Measurements from ENCODE around the gene C1QC. TPM values are rescaled to one million over a fixed set of nuclear protein-coding genes. Genes with fewer than 3 reads are reported as not detected.

C1QC gene
- total and polyA plus RNA-seq, 4 experiments from 2014 or later = 3.3 to 3.8 TPM; not detected in 2

DNA sequence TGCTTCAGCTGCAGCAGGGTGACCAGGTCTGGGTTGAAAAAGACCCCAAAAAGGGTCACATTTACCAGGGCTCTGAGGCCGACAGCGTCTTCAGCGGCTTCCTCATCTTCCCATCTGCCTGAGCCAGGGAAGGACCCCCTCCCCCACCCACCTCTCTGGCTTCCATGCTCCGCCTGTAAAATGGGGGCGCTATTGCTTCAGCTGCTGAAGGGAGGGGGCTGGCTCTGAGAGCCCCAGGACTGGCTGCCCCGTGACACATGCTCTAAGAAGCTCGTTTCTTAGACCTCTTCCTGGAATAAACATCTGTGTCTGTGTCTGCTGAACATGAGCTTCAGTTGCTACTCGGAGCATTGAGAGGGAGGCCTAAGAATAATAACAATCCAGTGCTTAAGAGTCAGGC is 4.1 kb upstream of the C1QC start:
- Mint-ChIP-seq H3K36me3 (no peaks in the 10 kb centered on the region), H3K4me1 (no peaks in the 10 kb centered on the region), H3K27me3 (peaks cover 12 to 23% of the 10 kb centered on the region in 2 donors), H3K4me3 (no peak overlapping the region), H3K9me3 (no peaks in the 10 kb centered on the region), H3K27ac (no peak overlapping the region)
- Histone ChIP-seq H3K4me1 (ENCODE audit: insufficient read depth, low read length) (peaks cover 5% of the 10 kb centered on the region), H3K4me3 (ENCODE audit: low read length in 2 of 2) (no peak overlapping the region), H3K27me3 (ENCODE audit: insufficient read depth, low read length) (peaks cover 5% of the 10 kb centered on the region), H3K36me3 (ENCODE audit: insufficient read depth, low read length) (no peaks in the 10 kb centered on the region), H3K27ac (ENCODE audit: low read depth, low read length) (no peak overlapping the region), H3K9me3 (ENCODE audit: control insufficient read depth in 1 of 2, low read length in 2 of 2) (no peaks in the 10 kb centered on the region)
- CTCF ChIA-PET (ENCODE audit: partially characterized antibody) = interaction anchor here (0.7 kb wide), 1 partner anchor 225 kb away, joined by 3 read pairs; no protein-coding TSS in a partner anchor
- intact Hi-C loops (cut with micrococcal nuclease) = no loop called here
- POLR2A ChIA-PET (ENCODE audit: partially characterized antibody) = no interaction called here
- no peak for DNase-seq

DNA sequence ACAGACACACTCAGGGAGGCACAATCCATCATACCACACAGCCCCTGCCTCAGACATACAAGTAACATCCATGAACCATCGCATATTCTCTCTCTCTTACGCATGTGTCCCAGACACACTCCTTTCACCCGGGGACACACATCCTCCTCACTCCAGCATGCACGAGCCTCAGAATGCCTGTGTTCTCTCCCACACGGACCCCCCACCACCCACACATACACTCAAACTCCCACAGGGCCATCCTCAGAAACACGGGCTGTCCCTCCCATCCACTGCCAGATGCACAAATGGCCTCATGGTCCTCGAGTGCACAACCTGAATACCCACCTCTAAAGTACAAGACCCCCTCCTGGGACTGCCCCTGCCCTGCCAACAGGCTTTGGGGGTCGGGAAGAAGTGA is 2.2 kb upstream of the C1QC start:
- Histone ChIP-seq H3K36me3 (ENCODE audit: insufficient read depth, low read length) (no peaks in the 10 kb centered on the region), H3K4me1 (ENCODE audit: insufficient read depth, low read length) (peaks cover 5% of the 10 kb centered on the region), H3K9me3 (ENCODE audit: control insufficient read depth in 1 of 2, low read length in 2 of 2) (no peaks in the 10 kb centered on the region), H3K4me3 (ENCODE audit: low read length in 2 of 2) (no peak overlapping the region), H3K27me3 (ENCODE audit: insufficient read depth, low read length) (peaks cover 5% of the 10 kb centered on the region), H3K27ac (ENCODE audit: low read depth, low read length) (no peak overlapping the region)
- H3K27ac Mint-ChIP-seq = no peak overlapping the region
- H3K27me3 Mint-ChIP-seq = peaks cover 8 to 26% of the 10 kb centered on the region in 2 donors
- no peak for DNase-seq
- no peaks in the 10 kb centered on the region for H3K36me3 Mint-ChIP-seq
- CTCF ChIA-PET (ENCODE audit: partially characterized antibody) = interaction anchor here (0.6 to 2.5 kb wide), 6 partner anchors 8 to 578 kb away, joined by 3 to 9 read pairs (median 4); no protein-coding TSS in a partner anchor
- POLR2A ChIA-PET (ENCODE audit: partially characterized antibody) = no interaction called here
- H3K4me1 Mint-ChIP-seq = no peaks in the 10 kb centered on the region
- intact Hi-C loops (cut with micrococcal nuclease) = loop anchor here (5.0 kb wide), 1 partner anchor 509 kb away; no protein-coding TSS in a partner anchor
- H3K9me3 Mint-ChIP-seq = no peaks in the 10 kb centered on the region
- H3K4me3 Mint-ChIP-seq = no peak overlapping the region

DNA sequence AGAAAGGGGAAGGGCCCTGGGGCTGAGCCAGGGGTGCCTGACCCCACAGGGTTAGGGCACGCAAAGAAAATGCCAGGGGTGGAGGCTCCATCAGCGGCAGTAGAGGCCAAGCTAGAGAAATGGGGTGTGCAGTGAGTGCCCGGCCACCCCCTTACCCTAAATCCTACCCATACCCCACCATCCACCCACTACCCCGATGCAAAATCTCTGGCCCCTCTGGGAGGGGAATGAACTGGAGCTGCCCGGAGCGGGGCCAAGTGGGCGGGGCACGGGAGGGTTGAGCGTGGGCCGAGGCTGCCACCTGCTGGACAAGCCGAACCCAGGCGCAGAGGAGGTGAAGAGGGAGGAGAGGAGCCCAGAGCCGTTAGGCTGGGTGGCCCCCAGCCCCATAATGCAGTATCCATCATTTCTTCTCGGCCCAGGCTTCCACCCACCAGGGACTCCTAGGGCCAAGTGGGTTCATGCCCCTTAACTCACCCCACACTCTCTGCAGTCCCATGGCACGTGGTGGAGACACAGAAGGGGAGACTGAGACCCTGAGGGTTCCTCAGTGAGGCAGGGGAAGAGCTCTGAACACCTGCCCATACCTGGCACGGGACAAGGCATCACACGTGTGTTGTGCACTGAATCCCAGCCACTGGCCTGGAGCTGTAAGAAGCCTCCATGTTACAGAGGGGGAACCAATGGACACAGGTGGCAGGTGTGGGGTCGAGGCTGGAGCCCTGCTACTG is 1.4 kb upstream of the C1QC start:
- Mint-ChIP-seq H3K4me1 (no peaks in the 10 kb centered on the region), H3K36me3 (no peaks in the 10 kb centered on the region), H3K4me3 (no peak overlapping the region), H3K27me3 (peaks cover 6 to 21% of the 10 kb centered on the region in 2 donors), H3K27ac (peak overlapping the region in 1 of 7 donors; percentile 62), H3K9me3 (no peaks in the 10 kb centered on the region)
- Histone ChIP-seq H3K27me3 (ENCODE audit: insufficient read depth, low read length) (peaks cover 5% of the 10 kb centered on the region), H3K9me3 (ENCODE audit: control insufficient read depth in 1 of 2, low read length in 2 of 2) (no peaks in the 10 kb centered on the region), H3K27ac (ENCODE audit: low read depth, low read length) (no peak overlapping the region), H3K36me3 (ENCODE audit: insufficient read depth, low read length) (no peaks in the 10 kb centered on the region), H3K4me3 (ENCODE audit: low read length in 2 of 2) (no peak overlapping the region), H3K4me1 (ENCODE audit: insufficient read depth, low read length) (peaks cover 5% of the 10 kb centered on the region)
- ChIA-PET POLR2A (ENCODE audit: partially characterized antibody) (no interaction called here), CTCF (ENCODE audit: partially characterized antibody) (interaction anchor here (0.6 to 2.5 kb wide), 9 partner anchors 9 to 579 kb away, joined by 3 to 9 read pairs (median 3); no protein-coding TSS in a partner anchor)
- DNase-seq = peak; percentile 44 to 62 (median 48)
- intact Hi-C loops (cut with micrococcal nuclease) = loop anchor here (5.0 kb wide), 1 partner anchor 510 kb away; no protein-coding TSS in a partner anchor

DNA sequence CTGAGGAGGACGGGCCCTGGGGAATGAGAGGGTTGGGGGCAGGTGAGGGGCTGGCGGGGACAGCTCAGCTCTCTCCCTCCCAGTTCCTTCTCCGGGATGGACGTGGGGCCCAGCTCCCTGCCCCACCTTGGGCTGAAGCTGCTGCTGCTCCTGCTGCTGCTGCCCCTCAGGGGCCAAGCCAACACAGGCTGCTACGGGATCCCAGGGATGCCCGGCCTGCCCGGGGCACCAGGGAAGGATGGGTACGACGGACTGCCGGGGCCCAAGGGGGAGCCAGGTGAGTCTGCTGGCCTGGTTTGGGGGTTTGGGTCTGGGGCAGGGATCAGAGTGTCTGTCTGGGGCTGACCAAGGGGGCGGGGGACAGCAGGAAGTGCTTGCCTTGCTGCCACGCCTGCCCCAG is 495 bp downstream of the C1QC start:
- H3K27me3 Mint-ChIP-seq = peaks cover 7 to 16% of the 10 kb centered on the region in 2 donors
- intact Hi-C loops (cut with micrococcal nuclease) = loop anchor here (5.0 kb wide), 1 partner anchor 512 kb away; no protein-coding TSS in a partner anchor

DNA sequence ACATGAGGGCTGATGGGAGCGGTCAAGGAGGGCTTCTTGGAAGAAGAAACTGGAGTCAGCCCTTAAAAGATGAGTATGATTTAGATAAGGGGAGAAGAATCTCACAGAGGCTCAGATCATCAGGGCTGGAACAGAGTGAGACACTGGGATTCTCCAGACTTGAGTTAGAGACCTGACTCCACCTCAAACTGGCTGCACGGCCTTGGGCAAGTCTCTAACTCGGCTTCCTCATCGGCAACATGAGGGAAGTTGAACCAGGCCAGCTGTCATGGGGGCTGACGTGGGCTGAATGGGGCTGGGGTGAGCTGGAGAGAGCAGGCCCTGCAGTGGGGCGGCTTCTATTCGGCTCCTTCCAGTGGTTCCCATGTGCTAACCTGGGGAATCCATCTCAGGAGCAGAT is 2.5 kb downstream of the C1QC start:
- Histone ChIP-seq H3K36me3 (ENCODE audit: insufficient read depth, low read length) (no peaks in the 10 kb centered on the region), H3K4me3 (ENCODE audit: low read length in 2 of 2) (no peak overlapping the region), H3K27me3 (ENCODE audit: insufficient read depth, low read length) (peaks cover 5% of the 10 kb centered on the region), H3K9me3 (ENCODE audit: control insufficient read depth in 1 of 2, low read length in 2 of 2) (no peaks in the 10 kb centered on the region), H3K4me1 (ENCODE audit: insufficient read depth, low read length) (peaks cover 5% of the 10 kb centered on the region), H3K27ac (ENCODE audit: low read depth, low read length) (no peak overlapping the region)
- ChIA-PET CTCF (ENCODE audit: partially characterized antibody) (interaction anchor here (1.2 kb wide), 1 partner anchor 515 kb away, joined by 3 read pairs; no protein-coding TSS in a partner anchor), POLR2A (ENCODE audit: partially characterized antibody) (no interaction called here)
- no peak overlapping the region for H3K4me3 Mint-ChIP-seq
- no peaks in the 10 kb centered on the region for H3K36me3 Mint-ChIP-seq
- intact Hi-C loops (cut with micrococcal nuclease) = no loop called here
- peak overlapping the region in 1 of 7 donors; percentile 10 for H3K27ac Mint-ChIP-seq
- DNase-seq = no peak
- H3K4me1 Mint-ChIP-seq = no peaks in the 10 kb centered on the region
- no peaks in the 10 kb centered on the region for H3K9me3 Mint-ChIP-seq
- H3K27me3 Mint-ChIP-seq = peaks cover 6 to 17% of the 10 kb centered on the region in 2 donors

More for the DNA sequence above, 495 bp downstream of the C1QC start:
- H3K4me3 ChIP-seq (ENCODE audit: low read length in 2 of 2) = no peak overlapping the region
- Mint-ChIP-seq H3K4me3 (no peak overlapping the region), H3K36me3 (no peaks in the 10 kb centered on the region), H3K9me3 (no peaks in the 10 kb centered on the region), H3K27ac (no peak overlapping the region), H3K4me1 (no peaks in the 10 kb centered on the region)
- H3K36me3 ChIP-seq (ENCODE audit: insufficient read depth, low read length) = no peaks in the 10 kb centered on the region
- ChIA-PET CTCF (ENCODE audit: partially characterized antibody) (no interaction called here), POLR2A (ENCODE audit: partially characterized antibody) (no interaction called here)
- DNase-seq = no peak
- peaks cover 5% of the 10 kb centered on the region for H3K27me3 ChIP-seq (ENCODE audit: insufficient read depth, low read length)
- peaks cover 5% of the 10 kb centered on the region for H3K4me1 ChIP-seq (ENCODE audit: insufficient read depth, low read length)
- no peaks in the 10 kb centered on the region for H3K9me3 ChIP-seq (ENCODE audit: control insufficient read depth in 1 of 2, low read length in 2 of 2)
- no peak overlapping the region for H3K27ac ChIP-seq (ENCODE audit: low read depth, low read length)

DNA sequence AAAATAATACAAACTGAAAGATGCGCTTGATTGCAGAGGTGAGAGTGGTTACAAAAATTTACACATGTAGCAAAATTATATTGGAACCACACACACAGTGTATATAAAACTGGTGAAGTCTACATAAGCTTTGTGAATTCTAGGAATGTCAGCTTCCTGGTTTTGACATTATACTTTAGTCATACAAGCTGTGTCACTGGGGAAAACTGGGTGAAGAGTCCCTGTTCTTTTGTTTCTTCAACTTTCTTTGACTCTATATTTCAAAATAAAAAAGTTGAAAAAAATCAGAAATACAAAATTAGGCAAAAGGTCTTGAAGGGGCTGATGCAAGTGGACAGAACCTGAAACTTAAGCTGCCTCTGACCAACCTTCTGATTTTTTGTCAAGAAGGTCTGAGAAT is 3.0 kb downstream of the C1QC start:
- intact Hi-C loops (cut with micrococcal nuclease) = no loop called here
- Histone ChIP-seq H3K4me3 (ENCODE audit: low read length in 2 of 2) (no peak overlapping the region), H3K36me3 (ENCODE audit: insufficient read depth, low read length) (no peaks in the 10 kb centered on the region), H3K27ac (ENCODE audit: low read depth, low read length) (no peak overlapping the region), H3K4me1 (ENCODE audit: insufficient read depth, low read length) (peaks cover 5% of the 10 kb centered on the region), H3K27me3 (ENCODE audit: insufficient read depth, low read length) (peaks cover 5% of the 10 kb centered on the region), H3K9me3 (ENCODE audit: control insufficient read depth in 1 of 2, low read length in 2 of 2) (no peaks in the 10 kb centered on the region)
- Mint-ChIP-seq H3K36me3 (no peaks in the 10 kb centered on the region), H3K4me3 (no peak overlapping the region), H3K9me3 (no peaks in the 10 kb centered on the region), H3K27ac (no peak overlapping the region), H3K27me3 (peaks cover 4 to 13% of the 10 kb centered on the region in 2 donors), H3K4me1 (no peaks in the 10 kb centered on the region)
- POLR2A ChIA-PET (ENCODE audit: partially characterized antibody) = no interaction called here
- no peak for DNase-seq
- CTCF ChIA-PET (ENCODE audit: partially characterized antibody) = interaction anchor here (1.2 kb wide), 1 partner anchor 515 kb away, joined by 3 read pairs; no protein-coding TSS in a partner anchor

DNA sequence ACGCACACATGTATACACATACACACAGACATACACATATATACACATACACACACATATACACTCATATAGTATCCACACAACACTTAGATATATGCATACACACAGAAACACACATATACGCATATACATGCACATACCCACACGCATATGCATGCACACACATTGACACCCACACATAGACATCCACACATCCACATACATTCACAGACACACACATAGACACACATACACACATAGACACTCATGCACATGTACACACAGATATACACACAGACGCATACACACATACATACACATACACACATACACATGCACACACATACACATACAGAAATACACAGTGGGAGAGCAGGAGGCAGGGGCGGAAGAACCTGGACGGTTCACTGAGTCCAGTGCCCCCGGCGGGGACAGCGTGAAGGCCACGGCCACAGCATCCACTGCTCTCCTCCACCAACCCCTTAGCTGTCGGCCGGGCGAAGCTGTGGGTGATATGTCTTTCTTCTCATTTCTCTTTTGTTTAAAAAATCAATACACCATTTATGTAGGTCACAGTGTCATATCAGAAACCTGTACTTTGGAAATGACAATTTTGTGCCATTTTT is 6.8 kb downstream of the C1QC start:
- H3K9me3 Mint-ChIP-seq = peaks cover 0 to 2% (median 0%) of the 10 kb centered on the region in 8 donors
- intact Hi-C loops (cut with micrococcal nuclease) = no loop called here
- Histone ChIP-seq H3K4me1 (ENCODE audit: insufficient read depth, low read length) (no peaks in the 10 kb centered on the region), H3K9me3 (ENCODE audit: control insufficient read depth in 1 of 2, low read length in 2 of 2) (no peaks in the 10 kb centered on the region), H3K27me3 (ENCODE audit: insufficient read depth, low read length) (no peaks in the 10 kb centered on the region), H3K36me3 (ENCODE audit: insufficient read depth, low read length) (no peaks in the 10 kb centered on the region), H3K4me3 (ENCODE audit: low read length in 2 of 2) (no peak overlapping the region), H3K27ac (ENCODE audit: low read depth, low read length) (no peak overlapping the region)
- H3K4me3 Mint-ChIP-seq = no peak overlapping the region
- H3K27me3 Mint-ChIP-seq = peaks cover 7 to 9% of the 10 kb centered on the region in 2 donors
- no peaks in the 10 kb centered on the region for H3K36me3 Mint-ChIP-seq
- POLR2A ChIA-PET (ENCODE audit: partially characterized antibody) = no interaction called here
- CTCF ChIA-PET (ENCODE audit: partially characterized antibody) = no interaction called here
- no peaks in the 10 kb centered on the region for H3K4me1 Mint-ChIP-seq
- no peak for DNase-seq
- no peak overlapping the region for H3K27ac Mint-ChIP-seq
